Measurements from ENCODE around the gene SPAAR. TPM values are rescaled to one million over a fixed set of nuclear protein-coding genes. Genes with fewer than 3 reads are reported as not detected.
"Not testable (repeated sequence)": the region's sequence is repeated elsewhere in the genome, so short reads cannot be mapped to it uniquely, and the experiment has no call there.

The SPAAR gene
- total RNA-seq, 1 experiment from 2014 or later: not detected

DNA sequence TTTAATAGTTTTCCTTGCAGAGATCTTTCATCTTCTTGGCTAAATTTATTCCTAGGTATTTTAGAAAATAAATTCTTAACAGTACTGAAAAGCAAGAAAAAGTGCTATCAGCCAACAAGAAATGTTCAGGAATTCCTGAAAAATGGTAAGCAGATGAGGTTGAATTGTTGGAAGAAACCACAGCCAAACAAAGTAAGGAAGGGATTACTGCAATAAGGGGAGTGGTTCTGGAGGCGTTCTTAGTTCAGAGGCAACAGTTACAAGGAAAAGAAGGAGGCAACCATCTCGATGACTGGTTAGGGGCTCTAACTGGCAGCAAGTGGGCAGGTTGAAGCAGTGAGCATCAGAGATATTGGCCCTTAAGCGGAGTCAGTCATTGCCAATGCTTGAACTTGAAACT lies 26.3 kb upstream of the SPAAR start:
- no TSS peak for BruUV-seq (replicated peaks)
- CTCF ChIA-PET: interaction anchor here (0.8 to 2.6 kb wide), 19 partner anchors 11 to 279 kb away, joined by 3 to 50 read pairs (median 8); partner anchors contain the start of genes CREB3, FAM221B, HINT2 and HRCT1
- ATAC-seq (no peak), DNase-seq (ENCODE audit: low read depth, low spot score) (no peak)
- no peak overlapping the region for H3K9ac ChIP-seq (ENCODE audit: low read length)
- no peak overlapping the region for H3K4me3 ChIP-seq (replicated peaks in 1 of 2; ENCODE audit: low read depth in 1 of 2, low read length in 2 of 2)
- intact Hi-C loops (cut with micrococcal nuclease): loop anchor here (1.0 kb wide), 2 partner anchors 57 to 93 kb away; no protein-coding TSS in a partner anchor
- RAD21 ChIA-PET (ENCODE audit: low non-redundant PET in 1 of 2, low total read pairs in 2 of 2, uncharacterized antibody in 2 of 2, unreplicated experiment in 2 of 2): interaction anchor here (0.8 to 1.2 kb wide), 3 partner anchors 57 to 186 kb away, joined by 3 to 11 read pairs (median 4); no protein-coding TSS in a partner anchor
- H3K9me2 ChIP-seq (ENCODE audit: insufficient read depth): no peaks in the 10 kb centered on the region
- TF ChIP-seq YY1 (IDR thresholded peaks at IDR 0.05; ENCODE audit: extremely low read depth, insufficient replicate concordance, low read depth, low read length): no peak
- TF ChIP-seq, protein P1, sequence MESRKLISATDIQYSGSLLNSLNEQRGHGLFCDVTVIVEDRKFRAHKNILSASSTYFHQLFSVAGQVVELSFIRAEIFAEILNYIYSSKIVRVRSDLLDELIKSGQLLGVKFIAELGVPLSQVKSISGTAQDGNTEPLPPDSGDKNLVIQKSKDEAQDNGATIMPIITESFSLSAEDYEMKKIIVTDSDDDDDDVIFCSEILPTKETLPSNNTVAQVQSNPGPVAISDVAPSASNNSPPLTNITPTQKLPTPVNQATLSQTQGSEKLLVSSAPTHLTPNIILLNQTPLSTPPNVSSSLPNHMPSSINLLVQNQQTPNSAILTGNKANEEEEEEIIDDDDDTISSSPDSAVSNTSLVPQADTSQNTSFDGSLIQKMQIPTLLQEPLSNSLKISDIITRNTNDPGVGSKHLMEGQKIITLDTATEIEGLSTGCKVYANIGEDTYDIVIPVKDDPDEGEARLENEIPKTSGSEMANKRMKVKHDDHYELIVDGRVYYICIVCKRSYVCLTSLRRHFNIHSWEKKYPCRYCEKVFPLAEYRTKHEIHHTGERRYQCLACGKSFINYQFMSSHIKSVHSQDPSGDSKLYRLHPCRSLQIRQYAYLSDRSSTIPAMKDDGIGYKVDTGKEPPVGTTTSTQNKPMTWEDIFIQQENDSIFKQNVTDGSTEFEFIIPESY (IDR thresholded peaks at IDR 0.05; ENCODE audit: extremely low read depth, insufficient replicate concordance, low read length): no peak
- no peak for TF ChIP-seq ZNF274 (IDR thresholded peaks at IDR 0.05; ENCODE audit: low read depth, low read length)
- TF ChIP-seq, protein P2, sequence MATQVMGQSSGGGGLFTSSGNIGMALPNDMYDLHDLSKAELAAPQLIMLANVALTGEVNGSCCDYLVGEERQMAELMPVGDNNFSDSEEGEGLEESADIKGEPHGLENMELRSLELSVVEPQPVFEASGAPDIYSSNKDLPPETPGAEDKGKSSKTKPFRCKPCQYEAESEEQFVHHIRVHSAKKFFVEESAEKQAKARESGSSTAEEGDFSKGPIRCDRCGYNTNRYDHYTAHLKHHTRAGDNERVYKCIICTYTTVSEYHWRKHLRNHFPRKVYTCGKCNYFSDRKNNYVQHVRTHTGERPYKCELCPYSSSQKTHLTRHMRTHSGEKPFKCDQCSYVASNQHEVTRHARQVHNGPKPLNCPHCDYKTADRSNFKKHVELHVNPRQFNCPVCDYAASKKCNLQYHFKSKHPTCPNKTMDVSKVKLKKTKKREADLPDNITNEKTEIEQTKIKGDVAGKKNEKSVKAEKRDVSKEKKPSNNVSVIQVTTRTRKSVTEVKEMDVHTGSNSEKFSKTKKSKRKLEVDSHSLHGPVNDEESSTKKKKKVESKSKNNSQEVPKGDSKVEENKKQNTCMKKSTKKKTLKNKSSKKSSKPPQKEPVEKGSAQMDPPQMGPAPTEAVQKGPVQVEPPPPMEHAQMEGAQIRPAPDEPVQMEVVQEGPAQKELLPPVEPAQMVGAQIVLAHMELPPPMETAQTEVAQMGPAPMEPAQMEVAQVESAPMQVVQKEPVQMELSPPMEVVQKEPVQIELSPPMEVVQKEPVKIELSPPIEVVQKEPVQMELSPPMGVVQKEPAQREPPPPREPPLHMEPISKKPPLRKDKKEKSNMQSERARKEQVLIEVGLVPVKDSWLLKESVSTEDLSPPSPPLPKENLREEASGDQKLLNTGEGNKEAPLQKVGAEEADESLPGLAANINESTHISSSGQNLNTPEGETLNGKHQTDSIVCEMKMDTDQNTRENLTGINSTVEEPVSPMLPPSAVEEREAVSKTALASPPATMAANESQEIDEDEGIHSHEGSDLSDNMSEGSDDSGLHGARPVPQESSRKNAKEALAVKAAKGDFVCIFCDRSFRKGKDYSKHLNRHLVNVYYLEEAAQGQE (IDR thresholded peaks at IDR 0.05; ENCODE audit: low read depth): no peak
- no peak for TF ChIP-seq JUND (IDR thresholded peaks at IDR 0.05)
- TF ChIP-seq CEBPB (IDR thresholded peaks at IDR 0.05; ENCODE audit: low read depth): no peak
- TF ChIP-seq POLR2AphosphoS5 (IDR thresholded peaks at IDR 0.05; ENCODE audit: low read depth, low read length): no peak
- TF ChIP-seq RAD21 (IDR thresholded peaks at IDR 0.05; ENCODE audit: low read depth): no peak
- TF ChIP-seq, protein P3, sequence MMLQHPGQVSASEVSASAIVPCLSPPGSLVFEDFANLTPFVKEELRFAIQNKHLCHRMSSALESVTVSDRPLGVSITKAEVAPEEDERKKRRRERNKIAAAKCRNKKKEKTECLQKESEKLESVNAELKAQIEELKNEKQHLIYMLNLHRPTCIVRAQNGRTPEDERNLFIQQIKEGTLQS (IDR thresholded peaks at IDR 0.05): no peak
- no peak for TF ChIP-seq EZH2 (IDR thresholded peaks at IDR 0.05)
- no peak for TF ChIP-seq CBX3 (IDR thresholded peaks at IDR 0.05; ENCODE audit: low read depth)
- no peak for TF ChIP-seq ELF1 (IDR thresholded peaks at IDR 0.05; ENCODE audit: borderline replicate concordance, low read depth)
- TF ChIP-seq SP1 (IDR thresholded peaks at IDR 0.05; ENCODE audit: low read depth): no peak
- TF ChIP-seq SIN3A (IDR thresholded peaks at IDR 0.05; ENCODE audit: low read depth): no peak
- no peak for TF ChIP-seq EGR1 (IDR thresholded peaks at IDR 0.05; ENCODE audit: low read depth)
- TF ChIP-seq ZFX (IDR thresholded peaks at IDR 0.05): no peak
- no peak for TF ChIP-seq FOSL1 (IDR thresholded peaks at IDR 0.05; ENCODE audit: low read depth)
- peaks cover 0 to 3% of the 10 kb centered on the region in 2 experiments; a peak in 1 of 4 replicates for H3K4me1 ChIP-seq (ENCODE audit: control insufficient read depth in 1 of 2, insufficient read depth in 2 of 2, low read length in 2 of 2)
- H4K20me1 ChIP-seq (ENCODE audit: insufficient read depth): no peaks in the 10 kb centered on the region
- H3K27ac ChIP-seq (ENCODE audit: low read depth, low read length): no peak overlapping the region
- peak overlapping the region; percentile 93 for H2AFZ ChIP-seq (ENCODE audit: low read depth, low read length, poor library complexity, severe bottlenecking)
- H3K79me2 ChIP-seq (ENCODE audit: insufficient read depth, low read length): no peaks in the 10 kb centered on the region
- no peaks in the 10 kb centered on the region for H3K27me3 ChIP-seq (ENCODE audit: insufficient read depth, low read length)
- H3K9me3 ChIP-seq (ENCODE audit: control insufficient read depth in 1 of 2, insufficient read depth in 1 of 2, low read depth in 1 of 2, low read length in 2 of 2): no peaks in the 10 kb centered on the region
- no peaks in the 10 kb centered on the region for H3K36me3 ChIP-seq (ENCODE audit: control insufficient read depth in 1 of 2, insufficient read depth in 2 of 2, low read length in 2 of 2)
- POLR2A ChIA-PET: no interaction called here
- H3K4me2 ChIP-seq (ENCODE audit: low read length): no peak overlapping the region

DNA sequence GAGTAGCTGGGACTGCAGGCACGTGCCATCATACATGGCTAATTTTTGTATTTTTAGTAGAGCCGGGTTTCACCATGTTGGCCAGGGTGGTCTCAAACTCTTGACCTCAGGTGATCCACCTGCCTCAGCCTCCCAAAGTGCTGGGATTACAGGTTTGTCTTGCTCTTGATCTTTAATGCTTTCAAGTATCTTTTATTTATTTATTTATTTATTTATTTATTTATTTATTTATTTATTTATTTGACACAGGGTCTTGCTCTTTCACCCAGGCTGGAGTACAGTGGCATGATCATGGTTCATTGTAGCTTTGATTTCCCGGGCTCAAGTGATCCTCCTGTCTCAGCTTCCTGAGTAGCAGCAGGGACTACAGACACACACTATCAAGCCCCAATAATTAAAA lies 24.4 kb upstream of the SPAAR start:
- BruUV-seq (replicated peaks); RAD21 ChIA-PET (ENCODE audit: low non-redundant PET in 1 of 2, low total read pairs in 2 of 2, uncharacterized antibody in 2 of 2, unreplicated experiment in 2 of 2); H3K27ac ChIP-seq (ENCODE audit: low read depth, low read length); H3K4me3 ChIP-seq (replicated peaks in 1 of 2; ENCODE audit: low read depth in 1 of 2, low read length in 2 of 2); H3K4me1 ChIP-seq (ENCODE audit: control insufficient read depth in 1 of 2, insufficient read depth in 2 of 2, low read length in 2 of 2); DNase-seq (ENCODE audit: low read depth, low spot score); H3K9ac ChIP-seq (ENCODE audit: low read length); H3K4me2 ChIP-seq (ENCODE audit: low read length); H4K20me1 ChIP-seq (ENCODE audit: insufficient read depth); H3K9me2 ChIP-seq (ENCODE audit: insufficient read depth); H3K9me3 ChIP-seq (ENCODE audit: control insufficient read depth in 1 of 2, insufficient read depth in 1 of 2, low read depth in 1 of 2, low read length in 2 of 2); H3K79me2 ChIP-seq (ENCODE audit: insufficient read depth, low read length); intact Hi-C loops (cut with micrococcal nuclease); H3K27me3 ChIP-seq (ENCODE audit: insufficient read depth, low read length); H3K36me3 ChIP-seq (ENCODE audit: control insufficient read depth in 1 of 2, insufficient read depth in 2 of 2, low read length in 2 of 2); CTCF ChIA-PET; ATAC-seq: not testable (repeated sequence)
- peak overlapping the region; percentile 52 for H2AFZ ChIP-seq (ENCODE audit: low read depth, low read length, poor library complexity, severe bottlenecking)
- POLR2A ChIA-PET: interaction anchor here (0.7 kb wide), 1 partner anchor 9 kb away, joined by 4 read pairs; no protein-coding TSS in a partner anchor
